ENCODE results near the gene STK24.

- TF ChIP-seq EZH2phosphoT487 (IDR thresholded peaks at IDR 0.05; ENCODE audit: borderline replicate concordance, low read depth, low read length), result no peak
- TF ChIP-seq, protein P1, sequence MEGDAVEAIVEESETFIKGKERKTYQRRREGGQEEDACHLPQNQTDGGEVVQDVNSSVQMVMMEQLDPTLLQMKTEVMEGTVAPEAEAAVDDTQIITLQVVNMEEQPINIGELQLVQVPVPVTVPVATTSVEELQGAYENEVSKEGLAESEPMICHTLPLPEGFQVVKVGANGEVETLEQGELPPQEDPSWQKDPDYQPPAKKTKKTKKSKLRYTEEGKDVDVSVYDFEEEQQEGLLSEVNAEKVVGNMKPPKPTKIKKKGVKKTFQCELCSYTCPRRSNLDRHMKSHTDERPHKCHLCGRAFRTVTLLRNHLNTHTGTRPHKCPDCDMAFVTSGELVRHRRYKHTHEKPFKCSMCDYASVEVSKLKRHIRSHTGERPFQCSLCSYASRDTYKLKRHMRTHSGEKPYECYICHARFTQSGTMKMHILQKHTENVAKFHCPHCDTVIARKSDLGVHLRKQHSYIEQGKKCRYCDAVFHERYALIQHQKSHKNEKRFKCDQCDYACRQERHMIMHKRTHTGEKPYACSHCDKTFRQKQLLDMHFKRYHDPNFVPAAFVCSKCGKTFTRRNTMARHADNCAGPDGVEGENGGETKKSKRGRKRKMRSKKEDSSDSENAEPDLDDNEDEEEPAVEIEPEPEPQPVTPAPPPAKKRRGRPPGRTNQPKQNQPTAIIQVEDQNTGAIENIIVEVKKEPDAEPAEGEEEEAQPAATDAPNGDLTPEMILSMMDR (conservative IDR thresholded peaks at IDR 0.05; ENCODE audit: low read length), result no peak
These were observed 75.9 kb downstream of the STK24 start for GRCh38 chr13:98500963-98501421.

Data from OCI-LY7 (cell line).